ENCODE results near the gene DTNB.

- TF ChIP-seq, protein P1, sequence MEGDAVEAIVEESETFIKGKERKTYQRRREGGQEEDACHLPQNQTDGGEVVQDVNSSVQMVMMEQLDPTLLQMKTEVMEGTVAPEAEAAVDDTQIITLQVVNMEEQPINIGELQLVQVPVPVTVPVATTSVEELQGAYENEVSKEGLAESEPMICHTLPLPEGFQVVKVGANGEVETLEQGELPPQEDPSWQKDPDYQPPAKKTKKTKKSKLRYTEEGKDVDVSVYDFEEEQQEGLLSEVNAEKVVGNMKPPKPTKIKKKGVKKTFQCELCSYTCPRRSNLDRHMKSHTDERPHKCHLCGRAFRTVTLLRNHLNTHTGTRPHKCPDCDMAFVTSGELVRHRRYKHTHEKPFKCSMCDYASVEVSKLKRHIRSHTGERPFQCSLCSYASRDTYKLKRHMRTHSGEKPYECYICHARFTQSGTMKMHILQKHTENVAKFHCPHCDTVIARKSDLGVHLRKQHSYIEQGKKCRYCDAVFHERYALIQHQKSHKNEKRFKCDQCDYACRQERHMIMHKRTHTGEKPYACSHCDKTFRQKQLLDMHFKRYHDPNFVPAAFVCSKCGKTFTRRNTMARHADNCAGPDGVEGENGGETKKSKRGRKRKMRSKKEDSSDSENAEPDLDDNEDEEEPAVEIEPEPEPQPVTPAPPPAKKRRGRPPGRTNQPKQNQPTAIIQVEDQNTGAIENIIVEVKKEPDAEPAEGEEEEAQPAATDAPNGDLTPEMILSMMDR (IDR thresholded peaks at IDR 0.05): no peak
- no peak for TF ChIP-seq POLR2A (IDR thresholded peaks at IDR 0.05)
- no peak for TF ChIP-seq POLR2AphosphoS5 (IDR thresholded peaks at IDR 0.05)
- TF ChIP-seq EP300 (IDR thresholded peaks at IDR 0.05): no peak
These were observed 41.0 kb downstream of the DTNB start for GRCh38 chr2:25632396-25632795.
